ENCODE results near the gene ZNF599.

ZNF599 gene

DNA sequence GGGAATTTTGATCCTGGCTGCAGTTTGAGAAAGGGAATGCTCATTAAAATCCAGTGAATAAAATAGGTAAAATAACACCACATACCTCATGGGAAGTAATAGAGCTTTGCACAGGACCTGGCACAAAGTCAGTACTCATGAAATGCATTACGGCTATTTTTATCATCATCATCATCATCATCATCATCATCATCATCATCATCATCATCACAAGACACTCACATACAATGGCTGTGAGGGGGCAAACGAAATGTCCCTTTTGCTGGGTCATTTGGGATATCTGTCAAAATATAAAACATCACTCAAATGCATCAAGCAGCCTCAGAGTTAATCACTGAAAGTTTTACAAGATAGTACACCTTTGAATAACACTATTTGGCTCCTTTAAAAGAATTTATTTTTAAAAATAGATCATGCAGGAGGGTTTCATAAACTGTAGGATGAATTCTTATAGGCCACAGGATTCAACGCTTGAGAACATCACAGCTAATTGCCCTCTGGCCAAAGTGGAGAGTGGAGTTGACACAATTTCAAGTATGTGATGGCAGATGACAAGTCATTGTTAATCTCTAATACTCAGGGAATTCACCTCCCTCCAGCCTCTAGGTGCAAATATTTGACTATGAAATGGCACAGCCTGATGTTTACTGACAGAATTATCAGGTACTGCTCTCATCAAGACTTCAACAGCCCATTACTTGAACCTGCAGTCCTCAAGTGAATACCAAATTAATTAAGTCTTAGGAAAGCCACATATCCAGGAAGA is 14.2 kb upstream of the ZNF599 start:
- H3K27ac ChIP-seq (ENCODE audit: low read depth, low read length), result no peak overlapping the region
- H3K4me3 ChIP-seq (ENCODE audit: low read length), result no peak overlapping the region
- no peak overlapping the region for H3K9ac ChIP-seq (ENCODE audit: low read depth, low read length)
- WGBS, result 66% methylated on average over 3 of the region's 3 CpGs
- no peaks in the 10 kb centered on the region for H3K36me3 ChIP-seq (ENCODE audit: insufficient read depth, low read length)
- no peaks in the 10 kb centered on the region for H3K4me1 ChIP-seq (ENCODE audit: insufficient read depth, low read length)
- peaks cover 19% of the 10 kb centered on the region; the same call in 1 of the 2 replicates for H3K9me3 ChIP-seq (ENCODE audit: insufficient read depth, low read depth, low read length)
- no peaks in the 10 kb centered on the region for H3K27me3 ChIP-seq (ENCODE audit: insufficient read depth, low read length)

DNA sequence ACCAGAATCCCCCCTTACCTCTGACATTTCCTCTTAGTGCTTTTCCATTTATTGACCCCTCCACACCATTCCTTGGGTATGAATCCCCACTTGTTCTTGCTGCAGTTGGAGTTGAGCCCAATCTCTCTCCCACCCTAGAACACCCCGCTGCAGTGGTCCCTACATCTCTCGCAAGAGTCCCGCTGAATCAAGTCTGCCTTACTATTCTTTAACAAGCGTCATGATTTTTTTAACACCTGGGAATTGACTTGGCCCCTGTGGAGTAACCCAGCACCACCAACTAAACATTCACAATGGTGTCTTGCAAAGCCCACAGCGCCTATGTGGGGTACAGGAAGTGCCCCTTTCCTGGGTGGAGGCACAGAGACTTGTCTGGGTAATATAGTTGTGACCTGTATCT is 13.2 kb upstream of the ZNF599 start:
- no peak overlapping the region for H3K9ac ChIP-seq (ENCODE audit: low read depth, low read length)
- H3K27ac ChIP-seq (ENCODE audit: low read depth, low read length), result no peak overlapping the region
- peaks cover 20% of the 10 kb centered on the region; the same call in 1 of the 2 replicates for H3K9me3 ChIP-seq (ENCODE audit: insufficient read depth, low read depth, low read length)
- H3K4me3 ChIP-seq (ENCODE audit: low read length), result no peak overlapping the region
- H3K4me1 ChIP-seq (ENCODE audit: insufficient read depth, low read length), result no peaks in the 10 kb centered on the region
- no peaks in the 10 kb centered on the region for H3K27me3 ChIP-seq (ENCODE audit: insufficient read depth, low read length)
- H3K36me3 ChIP-seq (ENCODE audit: insufficient read depth, low read length), result no peaks in the 10 kb centered on the region
- WGBS, result 68% methylated on average over 5 of the region's 5 CpGs

DNA sequence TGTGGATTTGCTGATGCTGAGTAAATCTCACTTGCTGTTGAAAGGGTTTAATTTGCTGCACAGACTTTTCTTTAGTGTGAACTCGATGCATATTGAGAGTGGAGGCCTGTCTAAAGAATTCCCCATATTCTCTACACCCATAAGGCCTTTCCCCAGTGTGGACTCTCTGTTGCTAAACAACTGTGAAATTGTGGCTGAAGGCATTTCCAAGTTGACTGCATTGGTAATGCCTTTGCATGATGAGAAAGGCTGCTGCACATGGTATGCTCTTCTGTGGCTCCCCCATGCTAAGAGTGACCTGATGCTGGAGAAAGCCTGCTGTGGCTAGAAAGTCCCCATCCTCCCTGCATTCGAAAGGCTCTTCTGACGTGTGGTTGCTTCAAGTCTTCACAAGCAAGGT is 6.6 kb upstream of the ZNF599 start:
- Histone ChIP-seq H3K27ac (ENCODE audit: low read depth, low read length) (no peak overlapping the region), H3K36me3 (ENCODE audit: insufficient read depth, low read length) (no peaks in the 10 kb centered on the region), H3K4me1 (ENCODE audit: insufficient read depth, low read length) (no peaks in the 10 kb centered on the region), H3K9ac (ENCODE audit: low read depth, low read length) (no peak overlapping the region), H3K4me3 (ENCODE audit: low read length) (no peak overlapping the region), H3K9me3 (ENCODE audit: insufficient read depth, low read depth, low read length) (peaks cover 31% of the 10 kb centered on the region), H3K27me3 (ENCODE audit: insufficient read depth, low read length) (no peaks in the 10 kb centered on the region)
- 59% methylated on average over 3 of the region's 3 CpGs for WGBS

DNA sequence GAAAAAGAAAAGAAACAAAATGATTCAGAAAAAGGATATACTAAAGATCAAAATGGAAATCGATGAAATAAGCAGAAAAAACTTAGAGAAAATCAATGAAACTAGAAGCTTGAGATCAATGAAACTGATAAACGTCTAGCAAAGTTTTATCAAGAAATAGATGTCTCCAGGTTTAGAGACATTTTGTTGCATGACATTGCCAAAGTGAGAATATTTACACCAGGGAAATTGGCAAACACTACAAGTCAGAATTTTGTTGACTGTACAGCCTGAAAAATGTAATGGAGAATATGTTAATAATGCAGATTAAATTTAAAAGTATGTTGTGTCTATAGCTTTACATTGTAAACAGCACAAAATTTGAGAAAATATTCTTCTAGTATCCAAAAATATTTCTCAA is 5.3 kb upstream of the ZNF599 start:
- Histone ChIP-seq H3K4me3 (ENCODE audit: low read length) (no peak overlapping the region), H3K9me3 (ENCODE audit: insufficient read depth, low read depth, low read length) (peaks cover 31% of the 10 kb centered on the region), H3K27me3 (ENCODE audit: insufficient read depth, low read length) (peaks cover 3% of the 10 kb centered on the region; the same call in 1 of the 2 replicates), H3K9ac (ENCODE audit: low read depth, low read length) (no peak overlapping the region), H3K4me1 (ENCODE audit: insufficient read depth, low read length) (no peaks in the 10 kb centered on the region), H3K27ac (ENCODE audit: low read depth, low read length) (no peak overlapping the region), H3K36me3 (ENCODE audit: insufficient read depth, low read length) (no peaks in the 10 kb centered on the region)
- WGBS, result 81% methylated on average over 2 of the region's 2 CpGs

DNA sequence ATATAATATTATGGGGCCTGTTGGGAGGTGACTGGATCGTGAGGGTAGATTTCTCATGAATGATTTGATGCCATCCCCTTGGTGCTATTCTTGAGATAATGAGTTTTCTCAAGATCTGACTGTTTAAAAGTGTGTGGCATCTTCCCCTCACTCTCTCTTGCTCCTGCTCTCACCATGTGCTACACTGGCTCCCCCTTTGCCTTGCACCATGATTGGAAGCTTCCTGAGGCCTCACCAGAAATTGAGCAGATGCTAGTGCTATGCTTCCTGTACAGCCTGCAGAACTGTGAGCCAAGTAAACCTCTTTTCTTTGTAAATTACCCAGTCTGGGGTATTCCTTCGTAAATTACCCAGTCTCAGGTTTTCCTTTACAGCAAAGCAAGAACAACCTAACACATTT is 1.8 kb upstream of the ZNF599 start:
- 72% methylated on average over 2 of the region's 2 CpGs for WGBS
- Histone ChIP-seq H3K27me3 (ENCODE audit: insufficient read depth, low read length) (peaks cover 8% of the 10 kb centered on the region; the same call in 1 of the 2 replicates), H3K4me1 (ENCODE audit: insufficient read depth, low read length) (no peaks in the 10 kb centered on the region), H3K9me3 (ENCODE audit: insufficient read depth, low read depth, low read length) (peaks cover 25% of the 10 kb centered on the region), H3K36me3 (ENCODE audit: insufficient read depth, low read length) (no peaks in the 10 kb centered on the region), H3K4me3 (ENCODE audit: low read length) (no peak overlapping the region), H3K9ac (ENCODE audit: low read depth, low read length) (no peak overlapping the region), H3K27ac (ENCODE audit: low read depth, low read length) (no peak overlapping the region)

DNA sequence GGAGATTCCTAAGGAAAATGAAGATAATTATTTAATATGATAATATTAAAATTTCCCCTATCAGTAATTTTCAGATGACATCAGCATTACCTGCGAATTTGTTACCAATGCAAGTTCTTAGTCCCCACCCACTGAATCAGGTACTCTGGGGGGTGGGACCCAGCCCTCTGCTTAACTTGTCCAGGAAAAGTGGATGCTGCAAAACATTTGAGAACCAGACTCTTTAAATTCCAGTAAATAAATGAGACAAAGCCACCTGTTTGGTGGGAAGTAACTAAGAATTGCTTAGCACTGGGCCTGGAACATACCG is 495 bp upstream of the ZNF599 start:
- H3K36me3 ChIP-seq (ENCODE audit: insufficient read depth, low read length), result no peaks in the 10 kb centered on the region
- no peak overlapping the region for H3K9ac ChIP-seq (ENCODE audit: low read depth, low read length)
- H3K9me3 ChIP-seq (ENCODE audit: insufficient read depth, low read depth, low read length), result peaks cover 13% of the 10 kb centered on the region; the same call in 1 of the 2 replicates
- H3K4me3 ChIP-seq (ENCODE audit: low read length), result peak overlapping the region; percentile 94
- peaks cover 8% of the 10 kb centered on the region; the same call in 1 of the 2 replicates for H3K27me3 ChIP-seq (ENCODE audit: insufficient read depth, low read length)
- WGBS, result 64% methylated on average over 2 of the region's 2 CpGs
- no peak overlapping the region for H3K27ac ChIP-seq (ENCODE audit: low read depth, low read length)
- no peaks in the 10 kb centered on the region for H3K4me1 ChIP-seq (ENCODE audit: insufficient read depth, low read length)

DNA sequence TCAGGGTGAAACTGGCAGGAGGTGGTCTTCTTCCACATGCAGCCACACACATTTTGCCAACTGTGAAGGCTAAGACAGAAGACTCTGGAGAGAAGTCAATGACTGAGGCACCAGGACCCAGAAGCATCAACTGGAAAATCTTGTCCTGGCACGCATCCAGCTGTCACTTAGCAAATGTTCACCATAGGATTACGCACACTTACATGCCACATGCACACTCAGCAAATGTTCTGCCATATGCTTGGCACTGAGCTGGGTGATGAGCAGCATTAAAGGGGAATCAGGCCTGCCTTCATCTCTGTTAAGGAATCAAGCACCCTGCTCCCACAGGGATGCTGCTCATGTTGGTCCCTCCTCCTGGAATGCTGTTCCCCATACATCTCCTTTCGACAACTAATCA is 5.1 kb downstream of the ZNF599 start:
- H3K9me3 ChIP-seq (ENCODE audit: insufficient read depth, low read depth, low read length), result peaks cover 25% of the 10 kb centered on the region; the same call in 1 of the 2 replicates
- H3K4me1 ChIP-seq (ENCODE audit: insufficient read depth, low read length), result no peaks in the 10 kb centered on the region
- no peak overlapping the region for H3K4me3 ChIP-seq (ENCODE audit: low read length)
- no peak overlapping the region for H3K9ac ChIP-seq (ENCODE audit: low read depth, low read length)
- H3K27ac ChIP-seq (ENCODE audit: low read depth, low read length), result no peak overlapping the region
- whole genome bisulfite sequencing, result 92% methylated on average over 3 of the region's 3 CpGs
- H3K27me3 ChIP-seq (ENCODE audit: insufficient read depth, low read length), result peaks cover 6% of the 10 kb centered on the region; the same call in 1 of the 2 replicates
- H3K36me3 ChIP-seq (ENCODE audit: insufficient read depth, low read length), result peaks cover 22% of the 10 kb centered on the region

DNA sequence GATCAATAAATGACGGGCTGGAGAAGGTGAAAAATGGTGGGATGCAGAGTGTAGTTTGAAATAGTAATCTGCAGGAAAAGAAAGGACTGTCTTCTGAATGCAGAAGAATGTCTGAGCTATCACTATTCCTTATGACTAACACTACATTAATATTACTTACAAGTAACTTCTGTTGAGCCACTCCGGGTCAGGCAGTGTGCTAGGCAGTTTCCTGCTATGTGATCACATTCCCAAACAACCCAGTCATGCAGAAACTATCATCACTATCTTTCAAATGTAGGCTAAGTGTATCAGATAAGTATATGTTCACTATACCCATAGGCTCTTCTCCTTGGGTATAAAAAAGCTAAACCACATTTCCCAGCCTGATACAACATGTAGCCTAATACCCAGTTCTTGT is 6.6 kb downstream of the ZNF599 start:
- Histone ChIP-seq H3K27me3 (ENCODE audit: insufficient read depth, low read length) (no peaks in the 10 kb centered on the region), H3K4me3 (ENCODE audit: low read length) (no peak overlapping the region), H3K9ac (ENCODE audit: low read depth, low read length) (no peak overlapping the region), H3K4me1 (ENCODE audit: insufficient read depth, low read length) (no peaks in the 10 kb centered on the region), H3K27ac (ENCODE audit: low read depth, low read length) (no peak overlapping the region), H3K9me3 (ENCODE audit: insufficient read depth, low read depth, low read length) (peaks cover 40% of the 10 kb centered on the region), H3K36me3 (ENCODE audit: insufficient read depth, low read length) (peaks cover 22% of the 10 kb centered on the region)
- 93% methylated on average over 2 of the region's 2 CpGs for WGBS

DNA sequence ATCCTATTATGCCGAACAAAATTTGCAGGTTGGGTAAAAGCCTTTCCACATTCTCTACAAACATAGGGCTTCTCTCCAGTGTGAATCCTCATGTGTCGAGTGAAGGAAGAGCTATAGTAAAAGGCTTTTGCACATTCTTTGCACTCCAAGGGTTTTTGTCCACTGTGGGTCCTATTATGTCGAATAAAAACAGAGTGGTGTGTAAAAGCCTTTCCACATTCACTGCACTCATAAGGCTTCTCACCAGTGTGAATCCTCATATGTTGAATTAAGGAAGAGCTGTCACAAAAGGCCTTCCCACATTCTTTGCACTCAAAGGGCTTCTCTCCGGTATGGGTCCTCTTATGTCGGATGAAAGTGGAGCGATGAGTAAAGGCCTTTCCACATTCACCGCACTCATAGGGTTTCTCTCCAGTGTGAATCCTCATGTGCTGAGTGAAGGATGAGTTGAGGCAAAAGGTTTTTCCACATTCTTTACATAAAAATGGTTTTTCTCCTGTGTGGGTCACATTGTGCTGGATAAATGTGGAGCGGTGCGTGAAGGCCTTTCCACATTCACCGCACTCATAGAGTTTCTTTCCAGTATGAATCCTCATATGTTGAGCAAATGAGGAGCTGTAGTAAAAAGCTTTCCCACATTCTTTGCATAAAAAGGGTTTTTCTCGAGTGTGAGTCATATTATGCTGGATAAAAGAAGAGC is 13.6 kb downstream of the ZNF599 start:
- Histone ChIP-seq H3K27ac (ENCODE audit: low read depth, low read length) (no peak overlapping the region), H3K9ac (ENCODE audit: low read depth, low read length) (no peak overlapping the region), H3K36me3 (ENCODE audit: insufficient read depth, low read length) (peaks cover 4% of the 10 kb centered on the region; the same call in 1 of the 2 replicates), H3K4me1 (ENCODE audit: insufficient read depth, low read length) (no peaks in the 10 kb centered on the region), H3K4me3 (ENCODE audit: low read length) (no peak overlapping the region), H3K9me3 (ENCODE audit: insufficient read depth, low read depth, low read length) (peaks cover 92% of the 10 kb centered on the region), H3K27me3 (ENCODE audit: insufficient read depth, low read length) (no peaks in the 10 kb centered on the region)
- 91% methylated on average over 8 of the region's 11 CpGs for WGBS

DNA sequence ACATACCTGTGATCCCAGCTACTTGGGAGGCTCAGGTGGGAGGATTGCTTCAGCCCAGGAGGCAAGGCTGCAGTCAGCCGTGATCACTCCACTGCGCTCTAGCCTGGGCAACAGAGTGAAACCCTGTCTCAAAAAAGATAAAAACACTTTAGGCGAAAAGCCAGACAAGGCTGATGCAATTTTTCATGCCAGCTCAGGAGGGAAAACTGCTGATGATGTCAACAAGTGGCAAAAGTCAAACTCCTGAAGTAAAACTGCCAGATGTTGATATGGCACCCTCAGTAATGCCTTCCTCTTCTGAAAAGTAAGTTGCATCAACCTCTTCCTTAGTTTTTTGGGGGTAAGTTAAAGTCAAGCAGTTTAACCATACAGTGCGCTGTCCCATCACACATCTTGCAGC is 15.6 kb downstream of the ZNF599 start:
- 90% methylated on average over 3 of the region's 4 CpGs for WGBS
- Histone ChIP-seq H3K27ac (ENCODE audit: low read depth, low read length) (no peak overlapping the region), H3K27me3 (ENCODE audit: insufficient read depth, low read length) (no peaks in the 10 kb centered on the region), H3K9me3 (ENCODE audit: insufficient read depth, low read depth, low read length) (peaks cover 86% of the 10 kb centered on the region), H3K4me3 (ENCODE audit: low read length) (no peak overlapping the region), H3K36me3 (ENCODE audit: insufficient read depth, low read length) (peaks cover 4% of the 10 kb centered on the region; the same call in 1 of the 2 replicates), H3K4me1 (ENCODE audit: insufficient read depth, low read length) (no peaks in the 10 kb centered on the region), H3K9ac (ENCODE audit: low read depth, low read length) (no peak overlapping the region)

DNA sequence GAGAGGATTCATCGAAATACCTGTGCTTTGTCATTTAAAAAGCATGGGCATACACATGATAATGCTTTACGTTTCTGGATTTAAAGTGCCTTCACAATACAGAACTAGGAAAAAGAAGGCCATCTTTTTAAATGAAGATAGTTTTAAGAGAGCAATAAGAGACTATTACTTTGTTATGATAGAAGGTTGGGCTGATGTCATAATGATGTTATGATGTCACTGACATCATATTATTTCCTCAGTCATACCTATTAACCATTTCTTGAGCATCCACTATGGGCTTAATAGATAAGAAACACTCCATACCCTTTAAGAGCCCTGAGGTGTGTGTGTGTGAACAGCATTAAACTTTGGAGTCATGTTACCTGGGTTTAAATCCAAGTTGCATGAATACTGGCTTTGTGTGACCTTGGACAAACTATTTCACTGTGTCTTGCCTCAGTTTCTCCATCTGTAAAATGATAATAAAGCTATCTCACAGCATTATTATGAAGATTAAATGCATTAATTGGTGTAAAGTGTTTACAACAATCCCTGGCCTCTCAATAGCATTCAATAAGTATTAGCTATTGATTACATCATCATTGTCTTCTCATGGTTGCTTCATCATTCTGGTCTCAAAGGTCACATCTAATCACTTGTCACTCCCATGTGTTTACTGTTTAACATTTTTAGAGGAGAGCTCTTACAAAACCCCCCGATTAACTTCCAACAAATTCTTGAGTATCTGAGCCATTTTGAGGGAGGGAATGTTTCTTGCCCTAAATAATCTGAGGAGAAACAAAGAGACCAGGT is 27.9 kb downstream of the ZNF599 start:
- no peak overlapping the region for H3K27ac ChIP-seq (ENCODE audit: low read depth, low read length)
- H3K4me3 ChIP-seq (ENCODE audit: low read length), result no peak overlapping the region
- no peaks in the 10 kb centered on the region for H3K27me3 ChIP-seq (ENCODE audit: insufficient read depth, low read length)
- peaks cover 8% of the 10 kb centered on the region; the same call in 1 of the 2 replicates for H3K9me3 ChIP-seq (ENCODE audit: insufficient read depth, low read depth, low read length)
- 96% methylated on average over 2 of the region's 3 CpGs for WGBS
- no peak overlapping the region for H3K9ac ChIP-seq (ENCODE audit: low read depth, low read length)
- H3K4me1 ChIP-seq (ENCODE audit: insufficient read depth, low read length), result peaks cover 4% of the 10 kb centered on the region; the same call in 1 of the 2 replicates
- H3K36me3 ChIP-seq (ENCODE audit: insufficient read depth, low read length), result peaks cover 12% of the 10 kb centered on the region

Data from HUES64 (cell line).